ENCODE results near the gene DOCK3.
A peak's percentile ranks its signal among the peaks of the same experiment; 100 is the strongest.
"Not testable (repeated sequence)": the region's sequence is repeated elsewhere in the genome, so short reads cannot be mapped to it uniquely, and the experiment has no call there.

DOCK3 gene

GRCh38 chr3:51338632-51339031 lies 663.9 kb downstream of the DOCK3 start:
- no peak for DNase-seq

GRCh38 chr3:51340013-51340829 lies 665.5 kb downstream of the DOCK3 start:
- DNase-seq, result no peak

GRCh38 chr3:51340989-51341636 lies 666.4 kb downstream of the DOCK3 start:
- DNase-seq, result no peak

DNA sequence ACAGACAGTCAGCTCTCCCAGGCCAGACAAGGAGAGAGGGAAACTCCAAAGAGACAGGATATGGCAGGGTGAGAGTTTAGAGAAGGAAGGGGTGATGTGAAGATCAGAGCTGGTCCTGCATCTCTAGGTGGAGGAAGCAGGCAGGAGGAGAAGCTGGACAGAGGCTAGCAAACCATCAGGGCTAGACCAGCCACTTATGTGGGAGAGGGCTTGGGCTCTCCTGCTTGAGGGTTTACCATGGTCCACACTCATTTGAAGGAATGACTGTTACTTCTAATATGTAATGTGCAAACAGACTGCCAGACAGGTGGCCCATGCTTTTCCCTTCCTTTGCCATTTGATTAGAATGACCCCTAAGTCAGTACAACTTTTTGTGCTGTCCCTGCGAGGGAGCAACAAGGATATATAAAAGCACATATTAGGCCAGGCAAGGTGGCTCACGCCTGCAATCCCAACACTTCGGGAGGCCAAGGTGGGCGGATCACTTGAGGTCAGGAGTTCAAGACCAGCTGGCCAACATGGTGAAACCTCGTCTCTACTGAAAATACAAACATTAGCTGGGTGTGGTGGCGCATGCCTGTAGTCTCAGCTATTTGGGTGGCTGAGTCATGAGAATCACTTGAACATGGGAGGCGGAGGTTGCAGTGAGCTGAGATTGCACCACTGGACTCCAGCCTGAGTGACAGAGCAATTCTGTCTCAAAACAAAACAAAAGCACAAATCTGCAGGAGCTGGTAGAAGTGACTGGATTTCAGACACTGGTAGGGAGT lies 669.4 kb downstream of the DOCK3 start:
- DNase-seq, result no peak

GRCh38 chr3:51350751-51351150 lies 676.0 kb downstream of the DOCK3 start:
- no peak for DNase-seq

GRCh38 chr3:51353131-51353530 lies 678.4 kb downstream of the DOCK3 start:
- no peak for DNase-seq

DNA sequence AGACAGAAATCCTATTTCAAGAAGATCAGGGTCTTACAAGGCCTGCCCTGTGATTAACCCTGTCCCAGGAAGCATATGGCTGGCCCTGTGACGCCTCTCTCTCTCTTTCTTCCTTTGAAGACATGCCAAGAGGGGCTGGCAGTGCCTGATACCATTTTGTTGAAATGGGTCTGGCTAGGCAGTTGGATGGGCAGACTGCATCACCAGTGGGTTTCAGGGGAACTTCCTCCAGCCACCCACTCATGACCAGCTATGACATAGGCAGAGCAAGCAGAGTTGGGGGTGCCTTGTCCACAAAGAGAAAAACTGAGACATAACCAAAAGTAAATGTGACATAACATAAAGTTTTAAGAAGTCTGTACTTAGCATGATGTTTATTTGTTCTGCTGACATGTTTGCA lies 679.0 kb downstream of the DOCK3 start:
- DNase-seq, result no peak

DNA sequence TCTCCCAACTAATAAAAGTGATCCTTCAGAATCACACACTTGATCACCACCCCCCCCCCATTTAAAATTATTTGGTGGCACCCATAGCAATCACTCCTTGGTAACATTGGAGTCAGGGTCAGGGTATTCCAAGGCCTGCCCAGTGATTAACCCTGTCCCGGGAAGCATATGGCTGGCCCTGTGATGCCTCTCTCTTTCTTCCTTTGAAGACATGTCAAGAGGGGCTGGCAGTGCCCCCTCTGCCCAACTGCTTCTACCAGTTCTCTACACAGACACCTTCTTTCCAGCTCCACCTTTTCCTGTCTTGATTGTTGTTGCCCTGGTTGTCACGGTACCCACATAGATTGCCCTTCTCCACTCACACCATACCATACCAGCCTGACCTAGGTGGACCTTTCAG lies 679.4 kb downstream of the DOCK3 start:
- DNase-seq, result no peak

DNA sequence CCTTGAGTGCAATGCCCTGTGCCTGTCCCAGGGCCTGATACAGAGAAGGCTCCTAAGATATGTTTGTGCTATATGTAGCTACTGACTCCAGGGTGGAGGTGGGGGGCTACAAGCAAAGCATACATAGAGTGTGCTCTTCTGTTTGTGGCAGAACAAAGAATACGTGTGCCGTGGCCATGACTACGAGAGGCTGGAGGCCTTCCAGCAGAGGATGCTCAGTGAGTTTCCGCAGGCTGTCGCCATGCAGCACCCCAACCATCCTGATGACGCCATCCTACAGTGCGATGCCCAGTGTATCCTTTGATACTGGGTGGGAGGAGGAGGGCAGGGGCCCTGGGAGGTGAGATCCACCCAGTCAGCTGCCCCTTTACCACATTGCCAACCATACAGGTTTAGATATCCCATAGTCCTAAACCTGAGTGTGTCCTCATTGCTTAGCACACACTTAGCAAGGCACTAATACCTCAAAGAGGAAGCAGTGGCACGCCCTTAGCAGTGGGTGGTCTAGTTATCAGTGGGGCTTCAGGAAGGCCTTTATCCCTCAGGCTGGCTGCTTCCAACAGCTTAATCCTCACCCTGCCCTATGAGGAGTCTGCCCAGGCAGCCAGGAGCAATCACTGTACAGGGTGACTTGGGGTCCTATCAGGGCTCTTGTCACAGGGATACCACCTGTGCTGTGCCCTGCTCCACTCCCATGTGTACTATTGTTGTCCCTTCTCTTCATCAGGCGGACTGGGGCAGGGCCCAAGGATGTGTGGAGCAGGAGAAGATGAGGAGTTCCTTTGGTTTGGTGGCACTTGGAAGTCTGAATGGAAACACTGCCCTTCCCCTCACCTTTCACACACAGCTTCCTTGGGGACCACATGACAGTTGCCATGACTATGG lies 680.2 kb downstream of the DOCK3 start:
- DNase-seq, result no peak

GRCh38 chr3:51355891-51356578 lies 681.3 kb downstream of the DOCK3 start:
- no peak for DNase-seq

GRCh38 chr3:51357856-51358255 lies 683.1 kb downstream of the DOCK3 start:
- DNase-seq, result no peak

DNA sequence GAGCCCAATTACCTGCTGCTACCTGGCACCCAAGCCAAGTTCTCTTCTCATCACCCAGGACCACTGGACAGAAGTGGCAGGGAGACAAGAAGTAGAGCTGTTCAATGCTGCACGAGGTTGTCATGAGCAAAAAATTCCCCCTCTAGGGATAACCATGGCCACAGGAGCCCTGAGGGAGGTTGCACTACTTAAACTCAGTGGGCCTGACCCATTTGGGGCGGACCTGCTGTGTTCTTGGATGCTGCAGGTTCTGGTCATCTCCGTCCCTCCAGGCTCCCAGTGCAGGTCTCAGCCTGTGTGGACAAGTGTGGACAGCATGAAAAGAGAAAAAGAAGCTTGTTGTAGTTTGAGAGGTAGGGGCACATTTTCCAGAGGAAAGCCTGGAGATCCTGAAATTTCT lies 684.3 kb downstream of the DOCK3 start:
- no peak for DNase-seq

DNA sequence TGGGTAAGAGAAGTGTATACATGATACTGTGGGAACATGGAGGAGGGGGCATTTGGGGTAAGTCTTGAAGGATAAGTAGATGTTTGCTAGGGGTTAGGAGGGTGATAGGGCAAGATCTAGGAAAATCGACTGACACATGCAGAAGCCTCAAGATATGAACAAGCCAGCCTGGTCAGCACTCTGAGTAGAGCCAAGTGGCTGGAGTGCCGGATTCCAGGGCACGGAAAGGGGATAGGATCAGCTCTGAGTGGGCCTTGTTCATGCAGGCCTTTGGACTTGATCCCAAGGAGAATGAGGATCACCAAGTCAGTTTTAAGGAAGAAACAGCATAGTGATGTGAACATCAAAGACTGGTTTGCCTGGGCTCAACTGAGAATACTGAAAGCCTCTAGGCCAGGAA lies 686.1 kb downstream of the DOCK3 start:
- no peak for DNase-seq

DNA sequence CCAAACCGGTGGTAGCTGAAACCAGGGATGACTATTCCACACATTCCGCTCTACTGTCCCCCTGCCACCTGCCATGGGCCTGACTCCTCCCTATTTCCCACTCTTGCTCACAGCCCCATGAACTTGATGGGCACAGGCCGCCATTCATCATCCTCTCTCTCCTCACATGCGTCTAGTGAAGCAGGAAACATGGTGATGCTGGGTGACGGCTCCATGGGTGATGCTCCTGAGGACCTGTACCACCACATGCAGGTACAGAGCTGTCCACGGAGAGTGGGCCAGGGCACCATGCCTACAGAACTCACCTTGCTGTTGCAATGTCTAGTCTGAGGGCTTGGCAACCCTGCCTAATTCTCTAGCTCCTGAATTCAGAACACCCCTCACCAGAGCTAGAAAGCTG lies 687.0 kb downstream of the DOCK3 start:
- DNase-seq, result no peak

DNA sequence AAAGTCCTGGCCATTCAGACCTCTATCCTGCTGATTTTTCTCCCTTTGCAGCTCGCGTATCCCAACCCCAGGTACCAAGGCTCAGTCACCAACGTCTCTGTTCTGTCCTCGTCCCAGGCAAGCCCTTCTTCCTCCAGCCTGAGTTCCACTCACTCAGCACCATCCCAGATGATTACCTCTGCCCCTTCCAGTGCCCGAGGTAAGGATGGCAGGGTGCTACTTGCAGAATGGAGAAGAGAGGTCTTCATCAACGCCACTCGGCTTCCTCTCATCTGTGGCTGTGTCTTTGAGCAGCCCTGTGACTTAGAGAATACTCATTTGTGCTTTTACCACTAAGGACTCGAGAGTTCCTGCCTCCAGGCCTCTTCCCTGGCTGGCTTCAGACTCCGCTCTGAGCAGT lies 687.7 kb downstream of the DOCK3 start:
- DNase-seq, result no peak

DNA sequence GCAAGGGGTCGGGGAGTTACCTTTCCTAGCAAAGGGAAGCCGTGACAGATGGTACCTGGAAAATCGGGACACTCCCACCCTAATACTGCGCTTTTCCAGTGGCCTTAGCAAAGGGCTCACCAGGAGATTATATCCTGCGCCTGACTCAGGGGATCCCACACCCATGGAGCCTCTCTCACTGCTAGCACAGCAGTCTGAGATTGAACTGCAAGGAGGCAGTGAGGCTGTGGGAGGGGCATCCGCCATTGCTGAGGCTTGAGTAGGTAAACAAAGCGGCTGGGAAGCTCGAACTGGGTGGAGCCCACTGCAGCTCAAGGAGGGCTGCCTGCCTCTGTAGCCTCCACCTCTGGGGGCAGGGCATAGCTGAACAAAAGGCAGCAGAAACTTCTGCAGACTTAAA lies 693.5 kb downstream of the DOCK3 start:
- DNase-seq, result not testable (repeated sequence)

GRCh38 chr3:51371943-51372557 lies 697.3 kb downstream of the DOCK3 start:
- DNase-seq, result peak; percentile 49

- DNase-seq, result no peak
Observed at GRCh38 chr3:51373658-51374421, 699.1 kb downstream of the DOCK3 start.

DNA sequence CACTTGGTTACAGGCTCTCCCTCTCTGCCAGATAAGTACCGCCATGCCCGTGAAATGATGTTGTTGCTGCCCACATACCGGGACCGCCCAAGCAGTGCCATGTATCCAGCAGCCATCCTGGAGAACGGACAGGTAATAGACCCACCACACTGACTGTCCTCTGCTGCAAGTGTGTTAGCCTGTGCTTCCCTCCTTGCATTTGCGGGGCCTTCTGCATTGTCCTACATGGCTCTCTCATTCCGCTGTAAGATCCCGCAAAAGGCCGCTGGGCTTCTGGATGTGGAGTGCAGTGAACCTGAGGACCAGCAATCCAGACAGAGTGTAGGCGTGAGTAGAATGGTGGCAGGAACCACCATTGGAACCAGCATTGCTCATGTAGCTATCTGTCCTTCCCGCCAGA lies 699.7 kb downstream of the DOCK3 start:
- DNase-seq, result no peak

DNA sequence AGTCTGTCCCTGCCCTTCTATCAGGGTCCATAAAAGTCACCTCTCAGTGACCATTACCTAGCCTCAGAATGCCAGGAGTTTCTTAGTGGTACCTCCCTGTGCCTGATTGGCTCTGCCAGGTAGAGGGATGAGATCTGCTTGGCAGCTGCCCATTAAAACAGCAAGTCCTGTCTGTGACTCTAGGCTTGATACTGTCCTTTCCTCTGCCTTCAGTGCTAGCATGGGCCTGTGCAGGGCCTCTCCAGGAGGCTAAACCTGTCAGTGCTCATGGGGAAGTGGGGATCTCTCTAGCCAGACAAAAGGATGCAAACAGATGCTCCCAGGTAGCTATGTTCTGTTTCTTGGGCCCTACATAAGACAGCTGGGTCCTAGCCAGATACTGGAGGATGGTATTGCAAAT lies 700.4 kb downstream of the DOCK3 start:
- DNase-seq, result no peak

GRCh38 chr3:51375571-51375970 lies 700.8 kb downstream of the DOCK3 start:
- DNase-seq, result no peak

All from central memory CD4-positive, alpha-beta T cell (primary cell).